IMR-90 (cell line): ENCODE results near the gene KCTD2. TPM values are rescaled to one million over a fixed set of nuclear protein-coding genes. Genes with fewer than 3 reads are reported as not detected.

Experiments
- ATAC-seq: fragments of 200-7000 bp; cut with Tn5 transposase; 2 replicates; pipeline ENCODE4 v1.9.1; 2020; ENCODE audit warnings: low read depth, mild to moderate bottlenecking, moderate library complexity
- BruUV-seq: library from RNA; stranded (reverse); fragments of 400-500 nt; replicated peaks from 2 replicates; lab custom pipeline; 2021; lab: Mats Ljungman, UMichigan
- CTCF ChIA-PET: fragments of 300-600 bp; formaldehyde crosslinking; extraction: SDS; loops from one replicate; lab custom pipeline; 2021; ENCODE audit warnings: antibody characterized with exemption; lab: Yijun Ruan, JAX
- POLR2A ChIA-PET: fragments of 300-600 bp; sonication (Branson Sonifier 250); formaldehyde crosslinking; loops from one replicate; lab custom pipeline; 2022; ENCODE audit warnings: antibody characterized with exemption; ENCODE audit not compliant: unreplicated experiment; lab: Charles Lee
- DNase-seq: peaks from one replicate; pipeline ENCODE4 v3.0.0; 2013
- H2AFZ ChIP-seq: replicated peaks from 2 replicates; pipeline ENCODE3; 2013; ENCODE audit warnings: low read length, mild to moderate bottlenecking; ENCODE audit not compliant: poor library complexity
- H2AK5ac ChIP-seq: 2 replicates; pipeline ENCODE4 v1.6.1; 2013; ENCODE audit warnings: low read depth, low read length, inconsistent platforms
- H2AK9ac ChIP-seq: replicated peaks from 2 replicates; pipeline ENCODE3; 2013; ENCODE audit warnings: mild to moderate bottlenecking, low read depth, low read length, moderate library complexity; ENCODE audit not compliant: poor library complexity
- H2BK120ac ChIP-seq: 2 replicates; pipeline ENCODE4 v1.6.1; 2013; ENCODE audit warnings: low read depth, low read length, inconsistent platforms
- H2BK15ac ChIP-seq: 3 replicates; pipeline ENCODE4 v1.6.1; 2013; ENCODE audit warnings: low read depth, low read length, inconsistent platforms
- H2BK20ac ChIP-seq: 2 replicates; pipeline ENCODE4 v1.6.1; 2013; ENCODE audit warnings: low read depth, mild to moderate bottlenecking, inconsistent platforms, low read length, moderate library complexity
- H2BK5ac ChIP-seq: 2 replicates; pipeline ENCODE4 v1.6.1; 2013; ENCODE audit warnings: mild to moderate bottlenecking, low read depth, low read length, inconsistent platforms; ENCODE audit not compliant: poor library complexity, severe bottlenecking
- H3K14ac ChIP-seq: replicated peaks from 2 replicates; pipeline ENCODE4 v1.6.1; 2013; ENCODE audit warnings: low read depth, low read length, inconsistent platforms
- H3K18ac ChIP-seq: 2 replicates; pipeline ENCODE4 v1.6.1; 2013; ENCODE audit warnings: low read depth, low read length, control low read depth
- H3K23ac ChIP-seq: 2 replicates; pipeline ENCODE4 v1.6.1; 2013; ENCODE audit warnings: low read depth, low read length, inconsistent platforms
- H3K27ac ChIP-seq: 2 replicates; pipeline ENCODE4 v1.5.1; 2013; ENCODE audit warnings: mild to moderate bottlenecking, control low read depth, low read length; ENCODE audit not compliant: insufficient read depth
- H3K27me3 ChIP-seq: 2 replicates; pipeline ENCODE4 v1.6.1; 2013; ENCODE audit warnings: low read length; ENCODE audit not compliant: control insufficient read depth, insufficient read depth
- H3K36me3 ChIP-seq: 2 replicates; pipeline ENCODE4 v1.6.1; 2013; ENCODE audit warnings: low read length, mixed read lengths; ENCODE audit not compliant: control insufficient read depth, insufficient read depth
- H3K4ac ChIP-seq: 2 replicates; pipeline ENCODE4 v1.6.1; 2013; ENCODE audit warnings: low read depth, low read length, inconsistent platforms
- H3K4me1 ChIP-seq: 2 replicates; pipeline ENCODE4 v1.6.1; 2013; ENCODE audit warnings: low read length, mixed read lengths; ENCODE audit not compliant: control insufficient read depth, insufficient read depth
- H3K4me2 ChIP-seq: 2 replicates; pipeline ENCODE4 v1.6.1; 2013; ENCODE audit warnings: low read depth, mild to moderate bottlenecking, control low read depth, low read length, moderate library complexity
- H3K4me3 ChIP-seq: 2 replicates; pipeline ENCODE4 v1.5.1; 2013; ENCODE audit warnings: low read depth, mild to moderate bottlenecking, control low read depth, low read length, moderate library complexity; ENCODE audit not compliant: insufficient read depth
- H3K56ac ChIP-seq: 2 replicates; pipeline ENCODE4 v1.6.1; 2013; ENCODE audit warnings: low read length, inconsistent platforms; ENCODE audit not compliant: insufficient read depth; ENCODE audit errors: extremely low read depth
- H3K79me1 ChIP-seq, 2 experiments: 2 replicates each; pipeline ENCODE4 v1.6.1; 2013; ENCODE audit warnings: low read length in 2 of 2, inconsistent platforms in 1 of 2, low read depth in 1 of 2
- H3K9ac ChIP-seq: 2 replicates; pipeline ENCODE4 v1.6.1; 2013; ENCODE audit warnings: low read depth, low read length, control low read depth
- H3K9me1 ChIP-seq: 2 replicates; pipeline ENCODE4 v1.6.1; 2013; ENCODE audit warnings: low read length, inconsistent platforms; ENCODE audit not compliant: insufficient read depth
- H3K9me3 ChIP-seq: 2 replicates; pipeline ENCODE4 v1.6.1; 2013; ENCODE audit warnings: low read length; ENCODE audit not compliant: control insufficient read depth, insufficient read depth
- H4K20me1 ChIP-seq: 2 replicates; pipeline ENCODE4 v1.6.1; 2013; ENCODE audit warnings: low read length, inconsistent platforms; ENCODE audit not compliant: insufficient read depth
- H4K5ac ChIP-seq: 2 replicates; pipeline ENCODE4 v1.6.1; 2013; ENCODE audit warnings: mild to moderate bottlenecking, low read depth, low read length, control low read depth
- H4K8ac ChIP-seq, 2 experiments: 2 replicates each; pipeline ENCODE4 v1.6.1; 2013; ENCODE audit warnings: low read depth in 2 of 2, low read length in 2 of 2, control low read depth in 1 of 2, inconsistent platforms in 1 of 2
- H4K91ac ChIP-seq: 2 replicates; pipeline ENCODE4 v1.6.1; 2013; ENCODE audit warnings: low read depth, low read length, inconsistent platforms; ENCODE audit not compliant: insufficient read depth
- CHD1 ChIP-seq: IDR thresholded peaks from 2 replicates; pipeline ENCODE4 v1.6.1; 2012; ENCODE audit warnings: low read depth, low read length, improper control_type of control experiment
- MAZ ChIP-seq: IDR thresholded peaks from 2 replicates; pipeline ENCODE4 v1.6.1; 2012; ENCODE audit warnings: low read depth, mild to moderate bottlenecking, low read length, improper control_type of control experiment, moderate library complexity, borderline replicate concordance
- RCOR1 ChIP-seq: IDR thresholded peaks from 2 replicates; pipeline ENCODE4 v1.6.1; 2012; ENCODE audit warnings: mild to moderate bottlenecking, low read length, improper control_type of control experiment; ENCODE audit not compliant: insufficient replicate concordance
- RFX5 ChIP-seq: IDR thresholded peaks from 2 replicates; pipeline ENCODE4 v1.8.0; 2012; ENCODE audit warnings: low read depth, mild to moderate bottlenecking, low read length, moderate library complexity
- WGBS, 2 experiments: methylation state at CpG; one replicate each; pipeline versions ENCODE4 v1.1.5 to v1.1.7; 2013; ENCODE audit warnings: missing lambda C conversion rate in 2 of 2; ENCODE audit not compliant: insufficient read length in 1 of 2; ENCODE audit errors: extremely low coverage in 2 of 2; 5-methylcytosine and 5-hydroxymethylcytosine counted together
- dilution Hi-C: fragments of 300-500 bp; cut with HindIII; formaldehyde crosslinking; loops from one replicate; pipeline ENCODE4 v1.14.3; 2018; ENCODE audit warnings: low sequenced_read_pairs; ENCODE audit not compliant: unreplicated experiment
- in situ Hi-C: fragments of 300-500 bp; cut with MboI; formaldehyde crosslinking; loops from 3 replicates; pipeline ENCODE4 v1.14.3; 2019; ENCODE audit warnings: low sequenced_read_pairs, inconsistent platforms, mixed read lengths
- intact Hi-C: fragments of 100-400 bp; cut with micrococcal nuclease; formaldehyde crosslinking; loops from 2 replicates; pipeline ENCODE4 v1.10.0; 2022
- polyA plus RNA-seq, 3 experiments: library from polyadenylated mRNA; depleted of rRNA; stranded (reverse); fragments of >200 nt; gene quantifications; 2 replicates each; pipeline ENCODE4 v1.2.3, GENCODE V29; 2012; ENCODE audit warnings: low replicate concordance in 1 of 3
- total RNA-seq: library from RNA; depleted of rRNA; stranded (reverse); fragments of >200 nt; gene quantifications from 2 replicates; pipeline ENCODE4 v1.2.3, GENCODE V29; 2012
- TF ChIP-seq, protein P1 (sequence below): fragments of 150-350 bp; IDR thresholded peaks from 2 replicates; pipeline ENCODE4 v1.6.1; 2017; ENCODE audit warnings: mild to moderate bottlenecking, antibody characterized with exemption, low read length, low read depth

Gene KCTD2
- total and polyA plus RNA-seq, 2 of the 4 experiments (the other 2 are of a cell fraction): 9.1 to 18.4 TPM

- Histone ChIP-seq H2AK5ac (no peak overlapping the region), H3K4ac (no peak overlapping the region), H4K20me1 (no peaks in the 10 kb centered on the region), H2AK9ac (no peak overlapping the region), H4K8ac (no peak overlapping the region), H3K56ac (no peak overlapping the region), H3K4me3 (no peak overlapping the region), H3K14ac (no peak overlapping the region), H2BK20ac (no peak overlapping the region), H4K91ac (no peak overlapping the region), H2BK15ac (no peak overlapping the region), H4K5ac (no peak overlapping the region), H3K27me3 (peaks cover 2% of the 10 kb centered on the region; the same call in 1 of the 2 replicates), H3K36me3 (peaks cover 2% of the 10 kb centered on the region; the same call in 1 of the 2 replicates), H2AFZ (no peak overlapping the region), H3K9ac (no peak overlapping the region), H3K18ac (no peak overlapping the region), H3K9me3 (no peaks in the 10 kb centered on the region), H3K79me1 (peaks cover 17 to 24% of the 10 kb centered on the region in 2 experiments), H2BK120ac (no peak overlapping the region), H3K27ac (no peak overlapping the region), H2BK5ac (no peak overlapping the region), H3K4me2 (no peak overlapping the region), H3K9me1 (0 out of 2 replicates have a peak, but pooled peaks cover 5% of the 10 kb centered on the region), H3K23ac (no peak overlapping the region), H3K4me1 (0 out of 2 replicates have a peak, but pooled peaks cover 4% of the 10 kb centered on the region)
- ChIA-PET POLR2A (no interaction called here), CTCF (interaction anchor here (1.0 kb wide), 1 partner anchor 47 kb away, joined by 3 read pairs; no protein-coding TSS in a partner anchor)
- in situ Hi-C loops: no loop called here
- ATAC-seq (no peak), DNase-seq (no peak)
- intact Hi-C loops: loop anchor here (5.0 kb wide), 1 partner anchor 36 kb away; no protein-coding TSS in a partner anchor
- TF ChIP-seq, protein P1, sequence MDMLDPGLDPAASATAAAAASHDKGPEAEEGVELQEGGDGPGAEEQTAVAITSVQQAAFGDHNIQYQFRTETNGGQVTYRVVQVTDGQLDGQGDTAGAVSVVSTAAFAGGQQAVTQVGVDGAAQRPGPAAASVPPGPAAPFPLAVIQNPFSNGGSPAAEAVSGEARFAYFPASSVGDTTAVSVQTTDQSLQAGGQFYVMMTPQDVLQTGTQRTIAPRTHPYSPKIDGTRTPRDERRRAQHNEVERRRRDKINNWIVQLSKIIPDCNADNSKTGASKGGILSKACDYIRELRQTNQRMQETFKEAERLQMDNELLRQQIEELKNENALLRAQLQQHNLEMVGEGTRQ: no peak
- TF ChIP-seq RCOR1 (no peak), CHD1 (no peak), RFX5 (no peak), MAZ (no peak)
- dilution Hi-C loops: no loop called here
- 83% methylated on average over 1 of the region's 2 CpGs; no CpG with 5 or more reads in 1 of the 2 experiments for WGBS, 2 experiments
- BruUV-seq: no TSS peak
Measured at GRCh38 chr17:75108193-75108592, 61.2 kb downstream of the KCTD2 start.
